HG02970 (cell line): Measurements from ENCODE around the gene MACROH2A2.
"Not testable (repeated sequence)": the region's sequence is repeated elsewhere in the genome, so short reads cannot be mapped to it uniquely, and the experiment has no call there.

Experiments
- ATAC-seq: cut with Tn5 transposase; IDR thresholded peaks from one replicate; pipeline ENCODE4 v1.9.1; 2021; ENCODE audit warnings: mild to moderate bottlenecking, moderate library complexity, moderate number of reproducible peaks; ENCODE audit not compliant: unreplicated experiment, low FRiP score

Gene MACROH2A2

GRCh38 chr10:70052462-70053217 is at the start of gene MACROH2A2:
Gene MACROH2A2, plus strand, starts transcription at chr10:70052846. Its CDS starts 22,813 bp downstream, at chr10:70075659.
- ATAC-seq, result no peak

GRCh38 chr10:70007116-70007820 is 45.4 kb upstream of the MACROH2A2 start:
- ATAC-seq, result no peak

- no peak for ATAC-seq
Measured at GRCh38 chr10:70031215-70031614, 21.4 kb upstream of the MACROH2A2 start.

GRCh38 chr10:70032667-70033289 is 19.9 kb upstream of the MACROH2A2 start:
- ATAC-seq, result no peak

GRCh38 chr10:70034232-70034631 is 18.4 kb upstream of the MACROH2A2 start:
- no peak for ATAC-seq

GRCh38 chr10:70035531-70035930 is 17.1 kb upstream of the MACROH2A2 start:
- ATAC-seq, result no peak

GRCh38 chr10:70038923-70039322 is 13.7 kb upstream of the MACROH2A2 start:
- no peak for ATAC-seq

- ATAC-seq, result no peak
Measured at GRCh38 chr10:70041016-70041415, 11.6 kb upstream of the MACROH2A2 start.

GRCh38 chr10:70041739-70042138 is 10.9 kb upstream of the MACROH2A2 start:
- not testable (repeated sequence) for ATAC-seq

GRCh38 chr10:70047066-70047465 is 5.6 kb upstream of the MACROH2A2 start:
- not testable (repeated sequence) for ATAC-seq

GRCh38 chr10:70048030-70048723 is 4.5 kb upstream of the MACROH2A2 start:
- ATAC-seq, result no peak

GRCh38 chr10:70051848-70052247 is 798 bp upstream of the MACROH2A2 start:
- no peak for ATAC-seq

- no peak for ATAC-seq
Measured at GRCh38 chr10:70053218-70053840, 683 bp downstream of the MACROH2A2 start.

GRCh38 chr10:70053841-70054288 is 1.2 kb downstream of the MACROH2A2 start:
- no peak for ATAC-seq

- ATAC-seq, result no peak
Measured at GRCh38 chr10:70054902-70055301, 2.3 kb downstream of the MACROH2A2 start.

- no peak for ATAC-seq
Measured at GRCh38 chr10:70055550-70055949, 2.9 kb downstream of the MACROH2A2 start.

GRCh38 chr10:70057306-70057705 is 4.7 kb downstream of the MACROH2A2 start:
- ATAC-seq, result no peak

- ATAC-seq, result no peak
Measured at GRCh38 chr10:70060389-70060788, 7.7 kb downstream of the MACROH2A2 start.

- ATAC-seq, result no peak
Measured at GRCh38 chr10:70063418-70064098, 10.9 kb downstream of the MACROH2A2 start.

GRCh38 chr10:70064486-70064885 is 11.8 kb downstream of the MACROH2A2 start:
- ATAC-seq, result no peak
